Motor neuron (in vitro differentiated cells): Measurements from ENCODE around the gene RXFP3. TPM values are rescaled to one million over a fixed set of nuclear protein-coding genes. Genes with fewer than 3 reads are reported as not detected.
"Not testable (repeated sequence)": the region's sequence is repeated elsewhere in the genome, so short reads cannot be mapped to it uniquely, and the experiment has no call there.

Experiments
- ATAC-seq, 8 experiments: fragments of 200-7000 bp; cut with Tn5 transposase; replicated peaks in 6 of 8; 2 replicates each; pipeline ENCODE4 v1.8.0; 2021; ENCODE audit warnings: mild to moderate bottlenecking in 8 of 8, moderate library complexity in 8 of 8
- H3K27ac ChIP-seq, 2 donors: fragments of 250-450 bp; sonication (Bioruptor Pico); 2 replicates each; pipeline ENCODE4 v1.9.0; 2021; ENCODE audit warnings: antibody characterized with exemption in 2 of 2, mild to moderate bottlenecking in 2 of 2, moderate library complexity in 1 of 2
- H3K4me1 ChIP-seq, 2 donors: fragments of 250-450 bp; sonication (Bioruptor Pico); replicated peaks in 1 of 2; 2 replicates each; pipeline ENCODE4 v1.6.1; 2021; ENCODE audit warnings: antibody characterized with exemption in 2 of 2, mild to moderate bottlenecking in 2 of 2, moderate library complexity in 1 of 2
- H3K4me3 ChIP-seq, 5 donors: fragments of 250-450 bp; sonication (Bioruptor Pico); 2 replicates each; pipeline ENCODE4 v1.9.0; 2021; ENCODE audit warnings: antibody characterized with exemption in 5 of 5, mild to moderate bottlenecking in 5 of 5, moderate library complexity in 4 of 5
- WGBS, 10 experiments: fragments of 450-650 bp; shearing (Covaris generic); methylation state at CpG; one replicate each; pipeline ENCODE4 v1.0.0; 2022; 5-methylcytosine and 5-hydroxymethylcytosine counted together
- in situ Hi-C, 9 experiments: fragments of 400-800 bp; cut with MboI; loops; one replicate each; pipeline ENCODE4 v1.15.0; 2021; ENCODE audit warnings: low sequenced_read_pairs in 9 of 9, low pct_unique_long_range_greater_than_20kb in 2 of 9; ENCODE audit not compliant: unreplicated experiment in 9 of 9
- total RNA-seq, 8 experiments: library from RNA; unstranded; fragments of 300-600 nt; gene quantifications; 2 replicates each; pipeline versions ENCODE4 v1.2.3 to v1.2.4, GENCODE V29; 2022

Gene RXFP3
- total RNA-seq, 8 experiments from 2014 or later = 0.14 to 1.3 (median 0.80) TPM; not detected in 2

- ATAC-seq = no peak
- WGBS, 10 experiments = 86 to 100% (median 98%) methylated on average over 1 to 8 of the region's 54 CpGs; no CpG with 5 or more reads in 6 of the 10 experiments
- Histone ChIP-seq H3K4me3 (no peak overlapping the region), H3K27ac (no peak overlapping the region), H3K4me1 (no peaks in the 10 kb centered on the region)
- in situ Hi-C loops = loop anchor here in 5 of 9 experiments (25.0 kb wide), 3 partner anchors 451 to 501 kb away; partner anchors contain the start of gene TARS1 (in 2 of the 5)
Observed at GRCh38 chr5:33937707-33938506, 1.7 kb downstream of the RXFP3 start.

DNA sequence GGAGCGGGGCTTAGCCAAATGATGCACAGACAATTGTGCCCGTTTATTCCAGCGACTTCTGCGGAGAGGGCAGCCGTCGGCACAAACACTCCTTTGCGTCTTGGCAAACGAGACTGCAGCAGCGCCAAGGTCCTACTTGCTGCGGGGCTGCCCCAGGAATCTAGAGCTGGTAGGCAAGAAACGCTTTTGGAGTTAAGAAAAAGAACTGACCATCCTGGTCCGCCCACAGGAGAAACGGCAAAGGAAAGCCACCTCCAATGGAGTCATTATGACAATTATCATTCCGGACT, 2.3 kb downstream of the RXFP3 start:
- H3K4me1 ChIP-seq = no peaks in the 10 kb centered on the region
- H3K4me3 ChIP-seq = no peak overlapping the region
- ATAC-seq = no peak
- WGBS, 10 experiments = 4 to 91% (median 20%) methylated on average over 1 to 9 of the region's 14 CpGs; no CpG with 5 or more reads in 5 of the 10 experiments
- H3K27ac ChIP-seq = no peak overlapping the region
- in situ Hi-C loops = loop anchor here in 5 of 9 experiments (25.0 kb wide), 3 partner anchors 451 to 501 kb away; partner anchors contain the start of gene TARS1 (in 2 of the 5)

DNA sequence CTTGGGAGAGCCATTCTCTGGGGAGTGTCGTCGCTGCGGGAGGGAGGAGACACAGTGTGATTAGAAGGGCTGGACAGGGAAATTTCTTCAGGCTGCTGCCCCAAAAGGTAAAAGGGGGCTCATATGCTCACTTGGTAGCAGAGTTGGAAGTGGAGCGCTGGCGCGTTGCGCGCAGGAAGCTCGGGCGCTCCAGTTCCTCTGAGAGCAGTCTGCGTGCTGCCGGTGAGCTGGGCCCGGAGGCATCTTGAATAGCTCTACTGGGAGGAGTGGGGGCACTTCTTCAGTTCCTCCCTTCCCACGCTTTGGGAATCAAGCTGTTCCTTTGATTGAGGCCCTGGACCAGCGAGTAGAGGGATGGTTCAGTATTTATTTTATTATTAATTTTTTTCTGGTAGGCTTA, 2.7 kb downstream of the RXFP3 start:
- no peaks in the 10 kb centered on the region for H3K4me1 ChIP-seq
- H3K27ac ChIP-seq = no peak overlapping the region
- H3K4me3 ChIP-seq = no peak overlapping the region
- WGBS, 10 experiments = 0 to 91% (median 40%) methylated on average over 1 to 13 of the region's 15 CpGs; no CpG with 5 or more reads in 4 of the 10 experiments
- in situ Hi-C loops = loop anchor here in 5 of 9 experiments (25.0 kb wide), 3 partner anchors 452 to 502 kb away; partner anchors contain the start of gene TARS1 (in 2 of the 5)
- no peak for ATAC-seq

DNA sequence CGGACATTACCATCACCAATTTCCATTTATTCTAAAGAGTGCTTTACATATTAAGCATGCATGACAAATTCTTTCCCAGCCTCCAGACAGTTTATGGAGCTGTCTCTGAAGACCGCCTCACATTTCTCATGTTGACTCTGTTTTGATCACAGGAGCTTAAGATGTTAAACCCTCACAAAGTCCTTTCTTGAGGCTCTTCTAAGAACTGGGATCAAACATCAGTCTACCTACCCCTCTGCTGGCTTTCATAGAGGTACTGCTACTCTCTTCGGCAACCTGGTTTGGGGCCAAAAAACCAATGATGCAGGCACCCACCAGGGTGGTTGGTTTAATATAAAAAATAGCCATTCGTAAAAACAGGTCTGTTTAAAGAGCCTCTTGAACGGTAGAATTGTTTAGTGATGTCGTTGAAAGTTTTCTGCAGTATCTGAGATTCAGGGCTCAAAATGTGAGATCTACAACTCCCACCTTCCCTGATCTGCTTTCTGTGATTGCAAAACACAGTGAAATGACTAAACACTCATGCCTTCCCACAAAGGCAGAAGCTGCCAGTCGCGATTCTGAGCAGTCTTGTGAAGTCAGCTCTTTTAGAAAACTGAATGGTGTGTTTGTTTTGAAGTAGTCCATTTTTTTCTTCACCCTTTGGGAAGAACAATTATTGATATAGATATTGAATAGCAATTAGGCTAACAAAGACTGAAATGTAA, 3.5 kb downstream of the RXFP3 start:
- H3K27ac ChIP-seq = no peak overlapping the region
- in situ Hi-C loops = loop anchor here in 5 of 9 experiments (25.0 kb wide), 3 partner anchors 452 to 502 kb away; partner anchors contain the start of gene TARS1 (in 2 of the 5)

DNA sequence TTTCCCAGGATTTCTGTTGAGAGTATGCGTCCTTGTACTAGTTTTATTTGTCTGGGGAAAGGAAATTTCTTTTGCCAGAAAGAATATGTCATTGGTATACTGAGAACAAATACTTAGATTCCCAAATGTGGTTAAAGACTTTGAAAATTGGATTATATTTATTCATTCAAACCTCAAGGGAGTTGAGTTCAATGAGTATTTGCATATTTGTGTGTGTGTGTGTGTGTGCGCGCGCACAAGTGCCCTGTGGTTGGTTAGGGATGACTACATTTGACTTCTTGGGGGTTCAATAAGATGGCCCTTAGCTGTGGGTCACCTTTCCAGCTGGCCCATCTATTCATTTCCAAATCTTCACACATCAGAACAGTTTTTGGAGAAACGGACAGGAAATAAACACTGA, 4.9 kb downstream of the RXFP3 start:
- in situ Hi-C loops = loop anchor here in 5 of 9 experiments (25.0 kb wide), 3 partner anchors 454 to 504 kb away; partner anchors contain the start of gene TARS1 (in 2 of the 5)
- no peak for ATAC-seq
- 49 to 94% (median 79%) methylated on average over 1 to 5 of the region's 5 CpGs; no CpG with 5 or more reads in 3 of the 10 experiments for WGBS, 10 experiments
- Histone ChIP-seq H3K4me3 (no peak overlapping the region), H3K4me1 (no peaks in the 10 kb centered on the region), H3K27ac (no peak overlapping the region)

More for the DNA sequence above, 3.5 kb downstream of the RXFP3 start:
- 35 to 85% (median 75%) methylated on average over 2 to 8 of the region's 8 CpGs; no CpG with 5 or more reads in 1 of the 10 experiments for WGBS, 10 experiments
- ATAC-seq = no peak
- Histone ChIP-seq H3K4me3 (no peak overlapping the region), H3K4me1 (no peaks in the 10 kb centered on the region)

GRCh38 chr5:33944543-33945132, 8.5 kb downstream of the RXFP3 start:
- peak in 2 of 8 experiments; percentile 44 to 91 for ATAC-seq
- in situ Hi-C loops = loop anchor here in 5 of 9 experiments (25.0 kb wide), 3 partner anchors 457 to 507 kb away; partner anchors contain the start of gene TARS1 (in 2 of the 5)
- 0 to 100% (median 64%) methylated on average over 1 to 5 of the region's 12 CpGs; no CpG with 5 or more reads in 2 of the 10 experiments for WGBS, 10 experiments
- no peak overlapping the region for H3K4me3 ChIP-seq
- H3K4me1 ChIP-seq = no peaks in the 10 kb centered on the region
- H3K27ac ChIP-seq = no peak overlapping the region

GRCh38 chr5:33952175-33952574, 16.0 kb downstream of the RXFP3 start:
- WGBS, 10 experiments = 48 to 100% (median 80%) methylated on average over 1 to 5 of the region's 5 CpGs; no CpG with 5 or more reads in 3 of the 10 experiments
- in situ Hi-C loops = loop anchor here in 1 of 9 experiments (25.0 kb wide), 1 partner anchor 515 kb away; the partner anchor contains the start of gene TARS1
- H3K4me1 ChIP-seq, H3K27ac ChIP-seq, H3K4me3 ChIP-seq, ATAC-seq: not testable (repeated sequence)

DNA sequence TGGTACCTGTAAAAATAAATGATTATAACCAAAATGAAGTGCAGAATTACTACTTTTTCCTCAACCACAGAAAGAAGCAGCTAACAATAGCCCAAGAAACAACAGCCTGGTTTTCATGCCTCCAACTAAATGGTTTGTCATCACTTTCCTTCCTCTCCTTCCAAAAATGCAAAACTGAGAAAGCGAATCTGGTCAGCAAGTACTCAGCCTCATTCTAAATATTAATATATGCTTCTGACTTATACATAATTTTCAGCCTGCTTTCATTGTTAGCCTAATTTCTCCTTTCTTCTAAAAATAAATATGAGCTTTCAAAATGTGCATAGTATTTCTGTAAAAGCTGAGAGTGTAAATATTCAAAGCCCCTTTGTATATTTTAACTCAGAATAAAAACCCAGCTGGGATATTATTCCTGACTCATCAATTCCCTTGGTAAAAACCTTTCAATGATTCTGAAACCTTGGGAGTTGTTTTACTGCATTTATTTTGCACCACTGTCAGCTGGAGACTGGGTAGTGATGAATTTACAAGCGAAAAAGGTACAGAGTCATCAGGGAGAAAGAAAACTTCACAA, 21.5 kb downstream of the RXFP3 start:
- H3K4me3 ChIP-seq = no peak overlapping the region
- WGBS, 10 experiments = 0 to 71% (median 21%) methylated on average over 1 to 2 of the region's 2 CpGs
- H3K4me1 ChIP-seq = no peaks in the 10 kb centered on the region
- H3K27ac ChIP-seq = no peak overlapping the region
- ATAC-seq = peak in 4 of 8 experiments; percentile 40 to 89 (median 86)
- in situ Hi-C loops = loop anchor here in 1 of 9 experiments (25.0 kb wide), 1 partner anchor 520 kb away; the partner anchor contains the start of gene TARS1

- no peaks in the 10 kb centered on the region for H3K4me1 ChIP-seq
- in situ Hi-C loops = loop anchor here in 1 of 9 experiments (25.0 kb wide), 1 partner anchor 521 kb away; the partner anchor contains the start of gene TARS1
- peak in 1 of 8 experiments; percentile 16 for ATAC-seq
- WGBS, 10 experiments = 0 to 50% (median 34%) methylated on average over 1 to 2 of the region's 2 CpGs
- H3K27ac ChIP-seq = no peak overlapping the region
- H3K4me3 ChIP-seq = no peak overlapping the region
Observed at GRCh38 chr5:33958176-33958575, 22.0 kb downstream of the RXFP3 start.

- no peak for ATAC-seq
- in situ Hi-C loops = loop anchor here in 1 of 9 experiments (25.0 kb wide), 1 partner anchor 527 kb away; the partner anchor contains the start of gene TARS1
- whole genome bisulfite sequencing, 10 experiments = 76 to 100% (median 94%) methylated on average over 1 to 2 of the region's 2 CpGs; no CpG with 5 or more reads in 1 of the 10 experiments
Observed at GRCh38 chr5:33964132-33964700, 28.0 kb downstream of the RXFP3 start.

GRCh38 chr5:33966805-33967204, 30.6 kb downstream of the RXFP3 start:
- Histone ChIP-seq H3K27ac (no peak overlapping the region), H3K4me1 (peaks cover 0 to 4% of the 10 kb centered on the region in 2 donors), H3K4me3 (no peak overlapping the region)
- in situ Hi-C loops = loop anchor here in 1 of 9 experiments (25.0 kb wide), 1 partner anchor 530 kb away; the partner anchor contains the start of gene TARS1
- ATAC-seq = peak in 3 of 8 experiments; percentile 47 to 53 (median 53)
- WGBS, 10 experiments = 24 to 92% (median 50%) methylated on average over 1 to 2 of the region's 2 CpGs; no CpG with 5 or more reads in 3 of the 10 experiments

More at GRCh38 chr5:33964132-33964700, 28.0 kb downstream of the RXFP3 start:
- H3K4me1 ChIP-seq = peaks cover 0 to 4% of the 10 kb centered on the region in 2 donors
- no peak overlapping the region for H3K4me3 ChIP-seq
- no peak overlapping the region for H3K27ac ChIP-seq
